Lower leg skin (tissue), 4 donors: ENCODE measurements around the gene NHLRC3. TPM values are rescaled to one million over a fixed set of nuclear protein-coding genes. Genes with fewer than 3 reads are reported as not detected.
A peak's percentile ranks its signal among the peaks of the same experiment; 100 is the strongest.

Experiments
- DNase-seq, 2 donors: peaks; one replicate each; pipeline ENCODE4 v3.0.0-alpha.2; 2019; ENCODE audit warnings: low spot score in 2 of 2
- H3K4me3 ChIP-seq: fragments of 200-600 bp; sonication (generic); 2 replicates; pipeline ENCODE4 v1.5.1; 2017; ENCODE audit warnings: mild to moderate bottlenecking, low read depth; ENCODE audit not compliant: poor library complexity, severe bottlenecking
- CTCF ChIP-seq, 3 donors: fragments of 450-650 bp; IDR thresholded peaks; one replicate each; pipeline ENCODE4 v1.5.1; 2016; ENCODE audit warnings: antibody characterized with exemption in 3 of 3, mild to moderate bottlenecking in 3 of 3, moderate library complexity in 2 of 3
- POLR2A ChIP-seq, 2 donors: fragments of 450-650 bp; IDR thresholded peaks; one replicate each; pipeline ENCODE4 v1.6.1; 2016 to 2017; ENCODE audit warnings: antibody characterized with exemption in 2 of 2, mild to moderate bottlenecking in 1 of 2, moderate library complexity in 1 of 2
- WGBS, 2 donors: methylation state at CpG; one replicate each; pipeline ENCODE4 v1.1.5; 2018; 5-methylcytosine and 5-hydroxymethylcytosine counted together
- intact Hi-C: fragments of 100-400 bp; cut with DNase I; formaldehyde crosslinking; loops from one replicate; pipeline ENCODE4 v1.15.0; 2023; ENCODE audit warnings: low total_unique reads
- total RNA-seq, 4 donors: library from RNA; depleted of rRNA; stranded (reverse); fragments of >200 nt; gene quantifications; one replicate each; pipeline ENCODE4 v1.1.0, GENCODE V29; 2016

Gene NHLRC3
- total RNA-seq, 4 donors from 2014 or later = 8.3 to 12.9 (median 9.7) TPM

- intact Hi-C loops = no loop called here
- WGBS, 2 donors = 0 to 1% methylated on average over 13 to 15 of the region's 15 CpGs
- peak; percentile 32 to 85 for DNase-seq
These were observed 344 bp downstream of the NHLRC3 start for GRCh38 chr13:39038569-39039030.

GRCh38 chr13:39039041-39039440, 785 bp downstream of the NHLRC3 start:
- intact Hi-C loops = no loop called here
- no peak for TF ChIP-seq CTCF (IDR thresholded peaks at IDR 0.05)
- no peak for TF ChIP-seq POLR2A (IDR thresholded peaks at IDR 0.05)
- DNase-seq = no peak
- 18 to 19% methylated on average over 7 of the region's 7 CpGs for WGBS, 2 donors
- H3K4me3 ChIP-seq = no peak overlapping the region

More at GRCh38 chr13:39038569-39039030, 344 bp downstream of the NHLRC3 start:
- TF ChIP-seq CTCF (IDR thresholded peaks at IDR 0.05) = no peak
- no peak for TF ChIP-seq POLR2A (IDR thresholded peaks at IDR 0.05)
- peak overlapping the region; percentile 80 for H3K4me3 ChIP-seq

DNA sequence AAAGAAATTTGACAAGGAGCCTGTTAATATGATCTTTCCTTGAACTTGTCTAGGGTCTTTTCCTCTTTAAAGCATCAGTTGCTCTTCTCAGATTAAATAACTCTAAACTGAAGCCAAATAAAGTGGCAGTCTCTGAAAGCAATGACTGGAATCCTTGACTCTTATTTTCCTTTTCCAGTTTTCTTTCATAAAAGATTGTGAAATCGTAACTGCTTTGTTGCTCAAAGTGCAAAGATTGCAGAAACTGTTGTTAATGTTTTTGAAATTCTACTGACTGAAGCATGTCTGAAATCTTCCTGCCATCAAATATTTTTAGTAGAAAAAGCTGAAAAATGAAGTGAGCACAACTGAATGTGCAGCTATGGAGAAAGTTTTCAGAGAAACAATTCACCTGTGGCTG, 1.9 kb downstream of the NHLRC3 start:
- intact Hi-C loops = loop anchor here (10.0 kb wide), 1 partner anchor 1895 kb away; no protein-coding TSS in a partner anchor
- no peak overlapping the region for H3K4me3 ChIP-seq
- no peak for DNase-seq
- 42 to 46% methylated on average over 1 of the region's 1 CpG for WGBS, 2 donors
- no peak for TF ChIP-seq CTCF (IDR thresholded peaks at IDR 0.05)
- TF ChIP-seq POLR2A (IDR thresholded peaks at IDR 0.05) = no peak

- WGBS, 2 donors = 92 to 96% methylated on average over 3 of the region's 3 CpGs
- H3K4me3 ChIP-seq = no peak overlapping the region
- no peak for DNase-seq
- intact Hi-C loops = loop anchor here (10.0 kb wide), 1 partner anchor 1890 kb away; no protein-coding TSS in a partner anchor
- TF ChIP-seq CTCF (IDR thresholded peaks at IDR 0.05) (no peak), POLR2A (IDR thresholded peaks at IDR 0.05) (no peak)
These were observed 6.3 kb downstream of the NHLRC3 start for GRCh38 chr13:39044536-39044935.

DNA sequence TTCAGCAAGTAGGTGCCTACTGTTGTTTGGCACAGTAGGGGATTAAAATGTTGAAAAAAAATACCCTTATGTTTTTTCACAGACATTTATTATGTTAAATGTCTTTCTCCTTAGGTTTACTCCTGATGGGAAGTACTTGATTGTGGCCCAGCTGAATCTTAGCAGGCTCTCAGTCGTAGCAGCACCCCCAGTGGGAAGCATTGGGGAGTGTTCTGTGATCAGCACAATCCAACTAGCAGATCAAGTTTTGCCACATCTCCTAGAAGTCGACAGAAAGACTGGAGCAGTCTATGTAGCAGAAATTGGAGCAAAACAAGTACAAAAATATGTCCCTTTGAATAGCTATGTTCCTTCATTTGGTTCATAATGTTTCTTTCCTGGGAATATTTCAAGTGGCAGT, 9.3 kb downstream of the NHLRC3 start:
- intact Hi-C loops = loop anchor here (10.0 kb wide), 1 partner anchor 1887 kb away; no protein-coding TSS in a partner anchor
- WGBS, 2 donors = 27 to 35% methylated on average over 2 of the region's 2 CpGs
- DNase-seq = no peak
- TF ChIP-seq POLR2A (IDR thresholded peaks at IDR 0.05) (no peak), CTCF (IDR thresholded peaks at IDR 0.05) (no peak)
- no peak overlapping the region for H3K4me3 ChIP-seq

- TF ChIP-seq POLR2A (IDR thresholded peaks at IDR 0.05) (no peak), CTCF (IDR thresholded peaks at IDR 0.05) (no peak)
- intact Hi-C loops = loop anchor here (10.0 kb wide), 1 partner anchor 1886 kb away; no protein-coding TSS in a partner anchor
- H3K4me3 ChIP-seq = no peak overlapping the region
- no peak for DNase-seq
These were observed 10.6 kb downstream of the NHLRC3 start for GRCh38 chr13:39048806-39049205.
